Frontal cortex (tissue), 4 donors: ENCODE data around the gene PLEK. TPM values are rescaled to one million over a fixed set of nuclear protein-coding genes. Genes with fewer than 3 reads are reported as not detected.
"Not testable (repeated sequence)": the region's sequence is repeated elsewhere in the genome, so short reads cannot be mapped to it uniquely, and the experiment has no call there.

Source experiments
- DNase-seq, 2 donors: peaks; one replicate each; pipeline ENCODE4 v3.0.0; 2012; ENCODE audit warnings: low spot score in 2 of 2
- FAIRE-seq: peaks from 2 replicates; lab custom pipeline; 2012; peaks lifted over from hg19 to GRCh38; lab: Jason Lieb, UNC
- total RNA-seq: library from RNA; depleted of rRNA; stranded (reverse); fragments of >200 nt; gene quantifications from one replicate; pipeline ENCODE4 v1.2.3, GENCODE V29; 2014
- donor health status: control.
- donor health status: control.
- donor health status: control.

PLEK gene
- total RNA-seq, 1 donor from 2014 or later, result 1.6 TPM

DNA sequence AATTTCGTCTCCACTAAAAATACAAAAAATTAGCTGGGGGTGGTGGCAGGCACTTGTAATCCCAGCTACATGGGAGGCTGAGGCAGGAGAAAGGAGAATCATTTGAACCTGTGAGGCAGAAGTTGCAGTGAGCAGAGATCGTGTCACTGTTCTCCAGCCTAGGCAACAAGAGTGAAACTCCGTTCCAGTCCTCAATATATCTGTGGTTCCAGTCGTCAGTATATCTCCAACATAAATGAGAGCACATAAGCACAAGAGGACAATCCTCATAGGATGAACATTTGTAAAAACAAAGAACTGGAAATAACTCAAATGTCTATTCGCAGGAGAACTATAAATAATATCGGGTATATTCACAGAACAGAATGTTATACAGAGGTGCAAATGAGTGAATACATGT lies 13.1 kb upstream of the PLEK start:
- FAIRE-seq (no peak), DNase-seq (no peak)

DNA sequence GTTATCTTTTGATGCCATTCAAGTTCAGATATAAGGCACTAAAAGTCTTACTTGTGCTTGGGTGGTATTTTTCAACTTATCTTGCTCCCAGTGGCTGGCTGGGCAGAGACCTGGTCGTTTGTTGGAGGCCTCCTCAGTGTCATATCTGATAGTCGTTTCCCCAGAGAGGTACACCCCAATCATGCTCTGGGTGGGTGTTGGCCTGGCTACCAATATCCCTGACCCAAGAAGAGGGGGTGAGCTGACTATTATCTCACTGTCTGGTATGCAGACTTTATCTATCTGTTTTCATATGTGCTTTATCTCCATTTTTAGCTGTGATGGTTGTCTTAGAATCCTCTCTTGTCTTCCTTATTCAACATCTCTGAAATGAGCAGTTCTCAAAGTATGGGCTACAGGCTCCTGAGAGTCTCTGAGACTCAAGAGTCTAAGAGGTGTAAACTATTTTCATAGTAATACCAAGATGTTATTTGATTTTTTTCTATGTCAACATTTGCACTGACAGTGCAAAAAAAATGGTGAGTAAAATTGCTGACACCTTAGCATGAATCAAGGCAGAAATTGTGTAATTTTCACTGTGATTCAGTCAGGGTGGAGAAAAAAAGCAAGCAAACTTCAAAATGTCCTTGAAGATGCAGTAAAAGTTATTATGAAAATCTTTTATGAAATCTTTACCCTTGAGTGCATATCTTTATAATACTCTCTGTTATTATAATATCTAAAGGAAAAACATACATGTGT lies 12.3 kb upstream of the PLEK start:
- DNase-seq, result no peak
- FAIRE-seq, result no peak

GRCh38 chr2:68356599-68357239 lies 8.4 kb upstream of the PLEK start:
- FAIRE-seq (no peak), DNase-seq (no peak)

DNA sequence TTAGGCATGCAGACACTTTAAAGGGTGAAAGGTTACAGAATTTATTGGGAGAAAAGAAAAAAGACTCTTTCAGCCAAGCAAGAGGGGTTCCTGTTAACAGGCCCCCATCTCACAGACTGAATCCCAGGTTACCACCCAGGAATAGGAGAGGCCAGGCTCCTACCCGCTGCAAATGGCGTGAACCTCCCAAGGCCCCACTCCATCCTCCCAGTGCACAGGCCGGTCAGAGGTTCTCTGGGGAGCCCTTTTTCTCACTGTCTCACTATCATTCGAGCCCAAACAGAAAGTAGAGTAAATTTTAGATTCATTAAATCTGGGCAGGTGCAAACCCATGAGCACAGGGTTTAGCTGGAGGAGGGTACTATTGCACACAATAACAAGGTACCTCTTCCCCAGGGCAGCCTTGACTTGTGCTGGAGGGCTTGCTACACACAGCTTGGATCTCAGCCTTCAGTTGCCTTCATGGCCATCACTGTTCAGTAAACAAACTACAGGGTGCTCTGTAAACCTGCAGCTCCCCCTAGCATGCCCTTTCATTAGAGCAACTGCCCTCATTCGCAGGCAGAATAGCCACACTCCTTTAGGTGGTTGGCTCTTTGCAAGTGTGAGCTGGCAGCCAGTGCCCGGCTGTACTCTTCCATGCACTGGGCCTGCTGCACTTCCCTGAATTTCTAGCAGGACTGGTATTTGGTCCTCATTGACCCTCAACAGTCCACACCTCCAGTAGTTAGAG lies 7.3 kb upstream of the PLEK start:
- no peak for FAIRE-seq
- peak in 1 of 2 donors; percentile 11 for DNase-seq

DNA sequence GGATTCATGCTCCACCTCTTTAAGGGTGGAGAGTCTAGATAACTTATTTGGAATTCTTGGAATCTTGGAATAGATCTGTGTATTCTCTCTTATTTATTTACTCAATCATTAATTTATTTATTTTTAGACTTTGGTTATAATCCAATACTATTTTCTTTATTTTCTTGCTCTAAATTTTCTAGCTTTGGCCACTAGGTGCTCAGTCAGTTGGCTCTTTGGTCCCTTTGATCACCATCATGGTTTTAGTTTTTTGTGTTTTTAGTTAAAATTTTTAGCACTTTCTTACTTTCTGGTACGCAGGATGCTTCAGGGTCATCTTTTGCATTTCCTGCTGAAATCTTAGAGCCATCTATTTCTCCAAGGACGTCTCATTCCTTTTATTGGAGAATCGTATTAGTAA lies 5.2 kb upstream of the PLEK start:
- FAIRE-seq, result no peak
- no peak for DNase-seq

DNA sequence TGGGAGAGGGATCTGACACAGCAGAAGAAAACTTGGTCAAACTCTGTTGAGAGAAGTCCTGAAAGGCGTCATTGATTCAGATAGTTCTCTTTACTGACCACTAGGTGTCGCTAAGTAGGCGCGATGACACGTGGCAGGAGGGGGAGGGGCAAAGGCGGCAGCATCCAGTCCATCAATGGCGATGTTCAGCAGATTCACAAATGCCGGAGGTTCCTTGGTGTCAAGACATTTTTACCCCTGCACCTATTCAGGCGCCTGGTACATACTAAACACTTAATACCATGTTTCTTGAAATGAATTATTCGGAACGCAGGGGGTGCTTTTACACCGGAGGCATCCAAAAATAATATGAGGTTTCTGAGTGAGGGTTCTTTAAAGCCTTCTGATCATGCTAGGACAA lies 3.0 kb upstream of the PLEK start:
- FAIRE-seq, result no peak
- peak; percentile 13 to 36 for DNase-seq

GRCh38 chr2:68362749-68363148 lies 2.3 kb upstream of the PLEK start:
- FAIRE-seq (no peak), DNase-seq (no peak)

GRCh38 chr2:68363721-68364120 lies 1.4 kb upstream of the PLEK start:
- DNase-seq (no peak), FAIRE-seq (no peak)

- FAIRE-seq (no peak), DNase-seq (no peak)
These were observed 1.0 kb downstream of the PLEK start for GRCh38 chr2:68366083-68366560.

DNA sequence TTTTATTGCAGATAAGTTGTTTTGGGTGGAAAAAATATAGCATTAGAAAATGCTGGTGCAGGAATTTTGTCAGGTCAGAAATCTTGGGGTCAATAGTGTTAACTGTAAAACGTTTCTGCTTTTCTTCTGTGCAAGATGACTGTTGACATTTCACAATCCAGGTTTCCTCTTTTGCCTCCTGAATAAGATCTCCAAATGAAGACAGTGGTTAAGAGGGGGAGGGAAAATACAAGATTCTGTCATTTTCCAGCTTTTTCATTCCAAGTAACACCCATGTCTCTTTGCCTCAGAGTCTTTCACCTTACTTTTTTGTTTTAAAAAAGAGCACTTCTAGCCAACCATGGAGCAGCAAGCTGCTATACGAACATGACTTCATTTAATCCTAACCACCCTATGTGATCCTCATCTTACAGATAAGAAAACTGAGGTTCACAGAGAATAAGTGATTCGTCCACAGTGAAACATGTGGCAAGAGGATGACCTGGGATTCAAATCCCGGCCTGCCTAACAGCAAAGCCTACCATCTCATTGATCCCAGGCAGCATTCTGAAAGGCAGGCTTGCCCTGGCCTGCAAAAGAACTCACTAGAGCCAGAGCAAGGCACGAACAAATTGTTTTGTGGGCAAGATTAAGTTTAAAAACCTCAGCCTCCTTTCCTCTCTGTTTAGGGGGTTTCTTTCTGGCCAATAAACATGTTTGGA lies 3.0 kb downstream of the PLEK start:
- no peak for DNase-seq
- FAIRE-seq, result no peak

GRCh38 chr2:68368654-68369336 lies 3.7 kb downstream of the PLEK start:
- FAIRE-seq (no peak), DNase-seq (peak in 1 of 2 donors; percentile 16)

- FAIRE-seq, result no peak
- no peak for DNase-seq
These were observed 4.3 kb downstream of the PLEK start for GRCh38 chr2:68369337-68369734.

GRCh38 chr2:68371138-68371537 lies 6.1 kb downstream of the PLEK start:
- FAIRE-seq (no peak), DNase-seq (no peak)

DNA sequence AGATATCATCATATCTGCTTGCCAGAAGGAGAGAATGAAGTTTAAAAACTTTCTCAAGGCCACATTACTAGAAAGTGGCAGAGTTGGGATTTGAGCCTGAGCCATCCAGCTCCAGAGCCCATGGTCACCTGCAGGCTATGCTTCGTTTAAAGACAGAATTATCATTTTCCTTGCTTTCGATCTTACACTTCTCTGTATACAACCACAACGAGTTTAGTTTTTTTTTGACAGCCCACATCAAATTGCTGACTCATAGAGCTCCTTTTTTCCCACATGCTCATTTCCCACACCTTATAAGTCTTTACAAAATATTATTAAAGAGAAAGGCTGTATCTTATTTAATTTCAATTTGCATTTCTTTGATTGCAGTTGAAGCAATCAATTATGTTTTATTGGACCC lies 6.5 kb downstream of the PLEK start:
- DNase-seq (no peak), FAIRE-seq (no peak)

DNA sequence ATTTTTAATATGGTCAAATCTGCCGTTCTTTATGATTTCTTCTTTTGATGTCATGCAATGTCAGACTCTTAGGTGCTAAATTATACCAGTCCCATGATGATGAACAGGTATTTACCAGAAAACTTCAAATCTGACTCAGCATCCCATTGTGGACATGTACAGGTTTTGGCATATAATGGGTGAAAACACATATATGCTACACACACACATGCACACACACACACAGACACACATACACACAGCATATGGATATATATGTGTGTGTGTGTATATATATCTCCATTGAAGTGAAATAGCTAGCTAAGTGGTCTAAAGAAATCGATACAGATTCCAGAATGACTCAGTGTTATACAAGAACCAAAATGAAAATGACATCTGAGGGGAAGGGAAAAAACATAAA lies 7.4 kb downstream of the PLEK start:
- DNase-seq (no peak), FAIRE-seq (no peak)

DNA sequence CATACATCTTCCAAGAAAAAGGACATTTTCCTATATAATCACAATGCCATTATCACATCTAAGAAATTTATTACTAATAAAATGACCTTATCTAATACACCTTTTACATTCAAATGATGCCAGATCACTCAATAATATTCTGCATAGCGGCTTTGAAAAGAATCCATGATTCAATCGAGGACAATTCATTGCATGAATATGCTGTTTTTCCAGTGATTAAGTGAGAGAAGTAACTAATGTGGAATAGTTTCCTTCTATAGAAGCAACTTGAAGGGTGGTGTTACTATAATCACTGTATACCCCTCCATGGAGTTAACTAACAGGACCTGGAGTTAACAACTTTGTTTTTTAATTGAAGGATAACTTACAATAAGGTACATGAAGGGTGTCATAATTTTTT lies 9.1 kb downstream of the PLEK start:
- FAIRE-seq (no peak), DNase-seq (no peak)

GRCh38 chr2:68375582-68375981 lies 10.5 kb downstream of the PLEK start:
- FAIRE-seq, result no peak
- DNase-seq, result no peak

- FAIRE-seq, result no peak
- DNase-seq, result no peak
These were observed 12.2 kb downstream of the PLEK start for GRCh38 chr2:68377137-68377780.

DNA sequence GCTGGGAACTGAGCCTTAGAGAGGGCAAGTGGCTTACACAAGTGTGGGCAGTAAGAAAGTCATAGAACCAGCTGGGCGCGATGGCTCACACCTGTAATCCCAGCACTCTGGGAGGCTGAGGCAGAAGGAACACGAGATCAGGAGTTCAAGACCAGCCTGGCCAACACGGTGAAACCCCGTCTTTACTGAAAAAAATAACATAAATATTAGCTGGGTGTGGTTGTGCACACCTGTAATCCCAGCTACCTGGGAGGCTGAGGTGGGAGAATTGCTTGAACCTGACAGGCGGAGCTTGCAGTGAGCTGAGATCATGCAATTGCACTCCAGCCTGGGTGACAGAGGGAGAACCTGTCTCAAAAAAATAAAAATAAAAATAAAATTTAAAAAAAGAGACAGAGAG lies 13.7 kb downstream of the PLEK start:
- not testable (repeated sequence) for FAIRE-seq, DNase-seq
